ENCODE results near the gene FAM20A.

The FAM20A gene

DNA sequence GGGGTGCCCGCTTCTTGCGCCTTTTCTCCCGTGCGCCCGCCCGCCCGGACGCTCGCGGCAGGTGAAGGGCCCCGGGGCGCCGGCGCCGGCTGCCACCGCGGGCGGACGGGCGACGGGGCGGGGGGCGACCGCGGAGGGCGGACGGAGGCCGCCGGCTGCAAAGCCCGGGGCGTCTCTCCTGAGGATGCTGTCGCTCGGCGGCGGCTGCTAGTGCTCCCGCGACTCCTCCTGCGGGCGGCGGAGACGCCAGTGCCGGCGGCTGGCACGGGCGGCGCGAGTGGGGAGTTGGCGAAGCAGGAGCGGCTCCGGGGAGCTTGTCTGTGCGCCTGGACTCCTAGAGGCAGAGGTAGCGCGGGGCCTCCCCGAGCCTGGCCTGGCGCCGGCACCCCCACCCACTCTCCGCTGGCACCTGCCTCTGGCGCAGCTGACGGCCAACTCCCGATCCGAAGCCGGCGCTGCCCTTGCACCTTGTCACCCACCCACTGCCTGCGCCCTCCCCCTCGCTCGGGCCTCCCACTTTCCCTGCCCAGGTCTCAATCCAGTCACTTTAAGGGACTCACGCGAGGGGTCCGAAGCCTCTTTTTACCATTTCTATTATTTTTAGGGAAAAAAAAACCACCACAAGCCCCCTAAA, at the start of gene FAM20A:
TSS of gene FAM20A (minus strand) at position 437 of the 634 bp plus-strand sequence. CDS start 701 bp downstream, outside the sequence.
- DNase-seq (ENCODE audit: low spot score) (no peak), FAIRE-seq (no peak)

- DNase-seq (ENCODE audit: low spot score) = no peak
- FAIRE-seq = no peak
Measured at GRCh38 chr17:68649324-68649723, 48.2 kb upstream of the FAM20A start.

GRCh38 chr17:68646626-68647526, 45.7 kb upstream of the FAM20A start:
- FAIRE-seq (peak; percentile 42), DNase-seq (ENCODE audit: low spot score) (no peak)

- DNase-seq (ENCODE audit: low spot score) (no peak), FAIRE-seq (no peak)
Measured at GRCh38 chr17:68642118-68642412, 40.9 kb upstream of the FAM20A start.

DNA sequence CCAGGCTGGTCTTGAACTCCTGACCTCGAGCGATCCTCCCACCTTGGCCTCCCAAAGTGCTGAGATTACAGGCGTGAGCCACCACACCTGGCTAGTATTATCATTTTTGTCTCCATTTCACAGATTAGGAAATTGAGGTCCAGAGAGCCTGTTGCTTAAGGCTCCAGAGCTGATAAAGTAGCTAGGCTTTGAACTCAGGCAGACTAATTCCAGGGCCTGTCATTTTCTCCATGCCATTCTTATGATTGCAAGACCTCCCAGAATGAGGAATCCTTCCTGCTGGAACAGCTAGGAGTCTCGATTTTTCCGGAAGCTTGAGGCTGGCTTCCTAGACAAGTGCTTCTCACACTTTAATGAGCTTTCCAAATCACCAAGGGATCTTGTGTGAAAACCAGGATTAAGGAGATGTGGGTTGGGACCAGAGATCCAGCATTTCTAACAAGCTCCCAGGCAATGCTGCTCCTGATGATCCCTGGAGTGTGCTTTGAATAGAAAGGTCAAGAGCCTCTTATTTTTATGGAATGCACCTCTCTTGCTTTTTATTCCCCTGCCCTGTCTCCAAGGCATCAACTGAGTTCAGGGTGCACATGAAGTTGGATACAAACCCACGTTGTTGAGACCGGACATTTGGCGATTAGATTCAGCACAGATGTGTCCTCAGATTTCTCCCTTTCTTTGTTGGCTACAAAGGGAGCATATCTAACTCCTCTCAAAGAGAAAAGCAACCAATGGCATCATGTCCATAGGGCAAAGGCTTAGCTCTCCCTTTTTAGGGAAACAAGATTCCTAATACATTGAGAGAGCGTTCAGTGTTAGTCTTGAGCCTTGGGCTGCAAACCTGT, 40.3 kb upstream of the FAM20A start:
- DNase-seq (ENCODE audit: low spot score) (no peak), FAIRE-seq (no peak)

GRCh38 chr17:68640242-68640989, 39.2 kb upstream of the FAM20A start:
- no peak for DNase-seq (ENCODE audit: low spot score)
- no peak for FAIRE-seq

DNA sequence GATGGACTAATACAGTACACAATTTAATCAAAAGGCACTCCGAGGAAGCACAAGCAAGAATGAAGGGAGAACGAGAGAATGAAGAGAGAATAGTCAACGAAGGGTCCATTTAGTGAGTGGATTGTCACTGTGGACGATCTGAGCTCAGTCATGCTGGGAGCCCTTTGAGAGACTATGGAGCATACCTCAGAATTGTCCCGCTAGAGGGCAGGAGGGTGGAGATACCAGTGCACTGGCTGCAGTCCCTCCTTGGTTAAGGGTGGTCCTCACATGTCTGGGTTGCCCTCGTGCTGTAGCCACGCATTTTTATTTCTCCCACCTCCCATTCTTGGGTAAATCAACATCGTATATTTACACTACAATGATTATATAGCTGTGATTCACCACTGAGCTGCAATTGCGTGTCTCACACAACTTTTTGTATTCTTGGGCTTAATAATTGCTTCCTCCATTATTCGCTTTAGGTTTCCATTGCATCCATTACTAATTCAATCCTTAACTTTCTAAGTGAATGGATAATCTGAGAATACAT, 33.2 kb upstream of the FAM20A start:
- FAIRE-seq (no peak), DNase-seq (ENCODE audit: low spot score) (no peak)

DNA sequence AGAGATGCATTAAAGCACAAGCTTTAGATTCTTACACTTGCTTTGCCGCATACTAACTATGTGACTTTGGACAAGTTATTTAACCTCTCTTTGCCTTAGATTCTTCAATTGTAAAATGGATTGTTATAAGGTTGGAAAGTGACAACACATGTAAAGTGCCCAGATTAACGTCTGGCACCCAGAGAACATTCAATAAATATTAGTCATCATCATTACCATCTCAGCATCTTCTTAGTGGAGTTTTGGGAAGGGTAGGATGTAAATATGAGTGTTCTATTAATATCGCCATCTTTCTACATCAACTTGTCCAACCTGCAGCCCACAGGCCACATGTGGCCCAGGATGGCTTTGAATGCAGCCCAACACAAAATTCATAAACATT, 27.4 kb upstream of the FAM20A start:
- DNase-seq (ENCODE audit: low spot score) = no peak
- peak; percentile 81 for FAIRE-seq

DNA sequence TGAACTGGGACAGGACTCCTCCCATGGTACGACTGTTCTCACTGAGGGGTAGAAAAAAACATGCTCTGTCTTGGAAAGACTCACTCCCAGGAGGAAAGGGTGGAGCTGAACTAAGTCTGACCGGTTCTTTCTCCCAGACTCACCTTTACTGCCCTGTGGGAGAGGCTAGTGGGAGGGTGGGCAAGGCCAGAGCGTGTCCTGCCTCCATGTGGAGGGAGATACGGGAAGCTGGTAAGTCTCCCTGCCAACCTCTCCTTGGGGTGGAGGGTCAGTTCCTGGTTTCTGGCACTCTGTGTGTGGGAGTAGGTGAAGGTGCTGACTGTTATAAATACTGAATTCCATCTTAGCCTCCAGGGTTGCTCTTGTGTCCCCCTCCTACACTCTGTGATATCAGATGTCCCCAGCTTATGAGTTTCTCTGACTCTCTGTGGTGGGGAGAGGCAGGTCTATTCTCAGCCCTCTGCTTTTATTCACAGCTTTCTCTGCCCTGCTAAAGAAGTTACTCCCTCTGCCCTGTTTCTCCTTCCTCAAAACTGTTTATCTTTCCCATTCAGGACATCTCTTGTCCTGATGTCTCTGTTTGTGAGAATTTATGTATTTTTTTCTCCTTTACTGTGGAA, 26.9 kb upstream of the FAM20A start:
- FAIRE-seq = no peak
- no peak for DNase-seq (ENCODE audit: low spot score)

GRCh38 chr17:68624381-68624780, 23.2 kb upstream of the FAM20A start:
- no peak for FAIRE-seq
- no peak for DNase-seq (ENCODE audit: low spot score)

DNA sequence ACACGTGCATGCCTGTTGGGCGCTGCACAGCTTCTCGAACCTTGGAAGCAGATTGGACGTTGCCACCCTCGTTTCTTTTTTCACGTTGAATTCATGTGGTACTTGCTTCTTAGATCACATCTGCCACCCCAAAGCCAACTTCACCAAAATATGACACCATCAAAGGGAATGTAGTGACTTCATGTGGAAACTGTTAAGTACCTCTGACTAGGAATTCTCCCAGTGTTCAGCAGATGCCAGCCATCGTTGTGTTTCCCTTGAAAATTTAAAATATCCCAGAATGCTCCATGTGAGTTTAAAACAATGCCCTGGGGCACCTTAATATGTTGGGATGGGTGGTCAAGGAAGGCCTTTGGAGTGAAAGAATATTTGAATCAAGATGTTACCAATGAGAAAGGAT, 22.6 kb upstream of the FAM20A start:
- no peak for DNase-seq (ENCODE audit: low spot score)
- no peak for FAIRE-seq

DNA sequence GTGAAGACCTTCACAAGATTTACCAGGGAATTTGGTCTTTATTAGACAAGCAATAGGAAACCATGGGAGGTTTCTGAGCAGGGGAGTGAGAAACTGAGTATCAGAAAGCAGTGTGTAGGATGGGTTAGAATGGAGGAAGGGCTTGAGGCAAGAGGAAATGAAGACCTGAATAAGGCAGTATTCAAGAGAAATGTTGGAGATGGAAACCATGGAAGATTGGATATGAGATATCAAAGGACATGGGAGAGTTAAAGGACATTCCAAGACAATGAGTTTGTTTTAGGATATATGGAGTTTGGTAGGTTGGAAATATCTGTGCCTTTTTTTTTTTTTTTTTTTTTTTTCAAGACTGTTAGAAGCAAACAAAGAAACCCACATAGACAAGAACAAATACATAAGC, 21.3 kb upstream of the FAM20A start:
- no peak for FAIRE-seq

GRCh38 chr17:68621065-68621464, 19.9 kb upstream of the FAM20A start:
- FAIRE-seq (no peak), DNase-seq (ENCODE audit: low spot score) (no peak)

More for the DNA sequence above, 21.3 kb upstream of the FAM20A start:
- DNase-seq (ENCODE audit: low spot score) = no peak

DNA sequence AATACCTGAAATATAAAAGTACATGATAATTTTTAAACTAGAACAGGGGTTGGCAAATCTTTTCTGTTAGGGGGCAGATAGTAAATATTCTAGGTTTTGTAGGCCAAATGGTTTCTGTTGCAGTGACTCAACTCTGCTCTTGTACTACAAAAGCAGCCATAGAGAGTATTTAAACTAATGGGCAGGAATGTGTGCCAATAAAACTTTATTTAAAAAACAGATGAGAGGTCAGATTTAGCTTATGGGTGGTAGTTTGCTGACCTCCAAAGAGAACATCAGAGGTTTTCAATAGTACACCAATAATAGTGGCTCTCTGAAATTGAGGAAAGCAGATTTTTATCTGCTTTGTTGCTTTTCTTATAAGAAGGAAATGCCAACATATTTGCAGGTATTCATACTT, 15.2 kb upstream of the FAM20A start:
- FAIRE-seq (no peak), DNase-seq (ENCODE audit: low spot score) (no peak)

- no peak for DNase-seq (ENCODE audit: low spot score)
- no peak for FAIRE-seq
Measured at GRCh38 chr17:68614718-68615117, 13.6 kb upstream of the FAM20A start.

DNA sequence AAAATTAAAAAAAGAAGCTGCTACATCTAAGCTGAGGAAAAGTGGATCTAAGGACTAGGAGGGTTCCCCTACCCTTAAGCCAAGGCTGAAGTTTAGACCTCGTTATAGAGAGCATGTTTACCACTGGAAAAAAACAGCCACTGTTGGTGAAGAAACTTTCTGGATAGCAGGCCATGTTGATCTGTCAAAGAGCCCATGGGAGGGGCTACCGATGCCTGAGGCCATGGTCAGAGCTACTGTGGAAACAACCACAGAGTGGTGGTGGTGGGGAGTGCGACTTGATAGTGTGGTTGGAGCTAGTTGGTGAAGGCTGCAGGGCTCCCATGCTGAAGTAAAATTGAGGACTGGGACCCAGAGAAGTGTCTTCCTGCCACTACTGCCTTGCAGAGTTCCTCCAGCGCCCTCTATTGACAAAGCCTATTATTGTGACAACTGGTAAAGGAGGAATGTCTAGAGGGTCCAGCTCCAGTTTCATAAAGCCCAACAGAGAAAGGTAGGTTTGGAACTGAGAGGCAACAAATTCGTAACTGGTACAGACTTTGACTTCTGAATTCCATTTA, 12.7 kb upstream of the FAM20A start:
- DNase-seq (ENCODE audit: low spot score) (peak; percentile 25), FAIRE-seq (no peak)

DNA sequence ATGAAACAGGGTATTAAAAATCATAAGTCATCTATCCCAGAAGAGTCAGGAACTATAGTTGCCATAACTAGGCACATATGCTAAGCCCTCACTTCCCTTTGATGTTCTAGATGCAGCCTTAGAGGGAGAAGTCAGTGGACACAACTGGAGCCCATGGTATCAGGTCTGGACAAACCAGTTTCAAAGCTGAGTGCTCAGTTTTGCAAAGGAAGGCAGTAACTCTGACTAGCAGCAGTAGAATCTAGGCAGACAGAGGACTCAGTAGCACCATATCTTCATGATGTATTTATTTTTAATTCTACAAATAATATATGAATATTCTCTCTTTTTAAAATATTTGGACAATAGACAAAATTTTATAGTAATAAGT, 11.7 kb upstream of the FAM20A start:
- FAIRE-seq = no peak
- DNase-seq (ENCODE audit: low spot score) = no peak

DNA sequence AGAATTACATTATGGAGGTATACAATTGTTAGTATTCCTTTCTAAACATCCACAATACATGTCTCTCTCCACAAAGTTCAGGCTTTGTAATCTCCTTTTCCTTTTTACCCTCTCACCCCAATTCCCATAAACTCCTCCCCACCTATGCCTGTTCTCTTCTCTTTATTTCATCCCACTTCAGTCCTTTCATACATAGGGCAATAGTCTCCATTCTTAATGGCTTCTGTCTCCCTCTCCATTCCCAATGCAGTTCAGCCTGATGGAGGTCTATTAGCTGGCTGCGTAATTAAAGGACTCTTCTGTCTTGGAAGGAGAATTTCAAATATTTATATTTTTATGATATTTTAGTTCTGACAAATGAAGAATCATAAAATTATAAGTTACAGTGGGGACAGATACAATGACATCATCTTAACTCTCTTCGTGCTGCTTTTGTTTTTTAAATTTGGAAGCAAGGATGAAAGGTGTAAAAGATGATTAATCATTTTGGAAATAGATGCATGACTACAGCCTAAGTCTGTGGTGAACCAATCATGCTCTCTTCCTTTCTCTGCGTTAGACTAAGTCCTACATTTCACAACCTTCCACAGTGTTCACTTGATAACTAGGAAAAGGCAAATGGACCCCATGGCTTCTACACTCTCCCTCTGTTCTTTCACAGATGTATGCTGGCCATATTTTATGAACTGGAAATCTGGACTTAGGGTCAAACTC, 11.2 kb upstream of the FAM20A start:
- DNase-seq (ENCODE audit: low spot score) (no peak), FAIRE-seq (no peak)

DNA sequence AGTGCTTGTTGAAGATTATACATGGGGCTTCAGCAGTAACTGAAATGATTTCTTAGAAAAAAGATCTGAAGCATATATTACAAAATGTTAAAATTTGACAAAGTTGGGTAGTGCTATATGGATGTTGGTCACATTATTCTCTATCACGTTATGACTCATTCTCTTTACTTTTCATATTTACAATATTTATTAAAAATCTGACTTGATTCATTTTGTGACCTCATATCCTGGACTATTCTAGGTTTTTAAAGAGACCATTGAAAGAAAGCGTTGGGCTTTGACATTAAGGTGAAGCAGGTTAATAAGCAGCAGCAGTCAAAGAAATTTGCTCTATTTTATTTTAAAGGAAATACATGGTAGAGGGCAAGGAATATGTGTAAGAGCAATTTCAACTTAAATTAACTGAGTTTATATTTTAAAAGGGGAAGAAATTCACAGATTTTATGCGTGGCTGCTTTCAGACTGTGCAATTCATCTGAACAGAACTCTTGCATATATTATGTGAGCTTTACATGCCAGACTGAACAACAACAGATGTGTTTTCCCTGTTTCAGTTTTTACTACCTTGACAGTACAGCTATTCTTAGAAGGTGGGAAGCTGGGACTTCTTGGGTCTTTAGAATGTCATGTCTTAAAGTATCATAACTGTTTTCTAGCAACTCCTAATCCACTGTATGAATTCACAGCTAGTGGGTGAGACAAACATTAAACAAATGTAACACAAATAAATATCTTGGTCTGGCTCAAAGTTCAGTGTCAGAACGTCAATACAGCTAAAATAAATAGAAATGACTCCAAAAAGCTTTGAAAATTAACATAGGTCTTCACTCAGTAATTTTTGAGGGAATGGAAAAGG, 10.4 kb upstream of the FAM20A start:
- DNase-seq (ENCODE audit: low spot score) (no peak), FAIRE-seq (no peak)

Data from urothelium cell line (cell line).